GM12801 (cell line): ENCODE measurements around the gene ARL16.

Experiments
- TF ChIP-seq, protein P1 (sequence below): IDR thresholded peaks from one replicate; pipeline ENCODE4 v1.5.1; 2011; ENCODE audit warnings: control low read depth; ENCODE audit not compliant: insufficient read length; ENCODE audit errors: extremely low read depth

The ARL16 gene

DNA sequence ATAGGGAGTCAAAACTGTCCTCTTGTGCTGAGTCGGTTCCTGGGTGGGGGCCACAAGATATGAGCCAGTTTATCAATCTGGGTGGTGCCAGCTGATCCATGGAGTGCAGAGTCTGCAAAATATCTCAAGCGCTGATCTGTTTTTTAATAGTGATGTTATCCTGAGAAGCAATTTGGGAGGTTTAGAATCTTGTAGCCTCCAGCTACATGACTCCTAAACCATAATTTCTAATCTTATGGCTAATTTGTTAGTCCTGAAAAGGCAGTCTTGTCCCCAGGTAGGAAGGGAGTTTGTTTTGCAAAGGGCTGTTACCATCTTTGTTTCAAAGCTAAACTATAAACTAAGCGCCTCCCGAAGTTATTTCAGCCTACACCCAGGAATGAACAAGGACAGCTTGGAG is 44.9 kb downstream of the ARL16 start:
- TF ChIP-seq, protein P1, sequence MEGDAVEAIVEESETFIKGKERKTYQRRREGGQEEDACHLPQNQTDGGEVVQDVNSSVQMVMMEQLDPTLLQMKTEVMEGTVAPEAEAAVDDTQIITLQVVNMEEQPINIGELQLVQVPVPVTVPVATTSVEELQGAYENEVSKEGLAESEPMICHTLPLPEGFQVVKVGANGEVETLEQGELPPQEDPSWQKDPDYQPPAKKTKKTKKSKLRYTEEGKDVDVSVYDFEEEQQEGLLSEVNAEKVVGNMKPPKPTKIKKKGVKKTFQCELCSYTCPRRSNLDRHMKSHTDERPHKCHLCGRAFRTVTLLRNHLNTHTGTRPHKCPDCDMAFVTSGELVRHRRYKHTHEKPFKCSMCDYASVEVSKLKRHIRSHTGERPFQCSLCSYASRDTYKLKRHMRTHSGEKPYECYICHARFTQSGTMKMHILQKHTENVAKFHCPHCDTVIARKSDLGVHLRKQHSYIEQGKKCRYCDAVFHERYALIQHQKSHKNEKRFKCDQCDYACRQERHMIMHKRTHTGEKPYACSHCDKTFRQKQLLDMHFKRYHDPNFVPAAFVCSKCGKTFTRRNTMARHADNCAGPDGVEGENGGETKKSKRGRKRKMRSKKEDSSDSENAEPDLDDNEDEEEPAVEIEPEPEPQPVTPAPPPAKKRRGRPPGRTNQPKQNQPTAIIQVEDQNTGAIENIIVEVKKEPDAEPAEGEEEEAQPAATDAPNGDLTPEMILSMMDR: no peak

DNA sequence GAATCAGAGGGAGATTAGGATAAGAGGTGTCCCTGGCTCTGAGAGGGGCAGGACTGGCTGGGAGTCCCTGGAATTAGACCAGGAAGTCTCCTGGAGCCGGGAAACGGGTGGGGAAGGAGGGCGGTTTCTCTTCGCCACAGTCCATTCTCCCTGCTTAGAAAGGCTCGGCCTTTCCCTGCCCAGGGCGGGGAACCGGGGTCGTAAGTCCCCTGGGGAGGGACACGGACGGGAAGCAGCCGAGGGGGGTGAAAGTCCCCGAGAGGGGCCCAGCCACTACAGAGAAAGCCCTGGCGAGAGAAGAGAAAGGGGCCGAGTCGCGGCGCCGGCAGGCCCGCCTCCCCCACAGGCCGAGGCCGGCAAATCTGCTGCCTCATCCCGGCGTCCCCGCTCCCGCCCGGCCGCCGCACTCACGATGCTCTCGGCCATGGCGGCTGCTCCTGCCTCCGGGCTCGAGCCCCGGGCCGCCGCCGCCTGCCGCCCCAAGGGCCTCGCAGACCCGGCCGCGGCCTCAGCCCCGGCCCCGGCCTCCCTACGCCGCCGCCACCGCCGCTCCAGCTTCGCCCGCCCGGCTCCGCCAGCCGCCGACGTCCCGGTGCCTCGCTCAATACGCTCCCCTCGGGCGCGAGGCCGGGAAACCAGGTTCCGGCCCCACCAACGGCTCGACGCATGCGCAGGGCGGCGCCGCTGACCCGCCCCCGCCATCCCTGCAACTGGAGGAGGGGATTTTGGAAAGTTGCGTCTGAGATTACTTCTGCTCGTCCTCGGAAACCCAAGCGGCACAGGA is 46.9 kb downstream of the ARL16 start, which contains the start of the genes NPLOC4 and TSPAN10:
Gene NPLOC4 (minus strand): TSS at position 608 of the 784 bp plus-strand sequence. CDS start 182 bp downstream, at position 426.
Gene TSPAN10 (plus strand): TSS at position 692 of the 784 bp plus-strand sequence. CDS start 5,217 bp downstream, outside the sequence.
- TF ChIP-seq, protein P1: no peak

DNA sequence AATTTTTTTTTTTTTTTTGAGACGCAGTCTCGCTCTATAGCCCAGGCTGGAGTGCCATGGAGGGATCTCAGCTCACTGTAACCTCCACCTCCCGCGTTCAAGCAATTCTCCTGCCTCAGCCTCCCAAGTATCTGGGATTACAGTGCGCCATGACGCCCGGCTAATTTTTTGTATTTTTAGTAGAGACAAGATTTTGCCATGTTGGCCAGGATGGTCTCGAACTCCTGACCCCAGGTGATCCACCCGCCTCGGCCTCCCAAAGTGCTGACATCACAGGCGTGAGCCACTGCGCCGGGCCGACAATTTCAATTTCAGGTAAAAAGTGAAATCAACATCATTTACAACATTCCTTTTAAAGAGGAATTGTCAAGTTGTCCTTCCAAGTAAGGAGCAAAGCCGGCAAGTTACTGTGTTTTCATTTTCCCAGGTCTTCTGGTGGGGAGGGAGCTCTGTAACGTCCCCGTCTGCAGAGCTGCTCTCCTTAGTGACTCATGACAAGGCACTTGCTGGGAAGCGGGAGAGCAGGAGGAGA is 47.6 kb downstream of the ARL16 start:
- TF ChIP-seq, protein P1: no peak

DNA sequence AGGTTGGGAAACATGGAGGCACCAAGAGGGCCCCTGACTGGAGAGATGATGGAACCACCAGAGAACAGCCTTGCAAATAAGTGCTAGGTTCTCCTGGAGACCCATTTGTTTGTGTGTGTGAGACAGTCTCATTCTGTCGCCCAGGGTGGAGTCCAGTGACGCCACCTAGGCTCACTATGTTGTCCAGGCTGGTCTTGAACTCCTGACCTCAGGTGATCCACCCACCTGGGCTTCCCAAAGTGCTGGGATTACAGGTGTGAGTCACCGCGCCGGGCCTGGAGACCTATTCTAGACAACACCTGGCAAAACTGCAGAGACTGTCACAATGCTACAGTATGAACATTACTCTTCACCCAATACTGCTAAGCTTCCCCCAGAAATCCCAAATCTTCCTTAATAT is 48.2 kb downstream of the ARL16 start:
- TF ChIP-seq, protein P1: no peak

DNA sequence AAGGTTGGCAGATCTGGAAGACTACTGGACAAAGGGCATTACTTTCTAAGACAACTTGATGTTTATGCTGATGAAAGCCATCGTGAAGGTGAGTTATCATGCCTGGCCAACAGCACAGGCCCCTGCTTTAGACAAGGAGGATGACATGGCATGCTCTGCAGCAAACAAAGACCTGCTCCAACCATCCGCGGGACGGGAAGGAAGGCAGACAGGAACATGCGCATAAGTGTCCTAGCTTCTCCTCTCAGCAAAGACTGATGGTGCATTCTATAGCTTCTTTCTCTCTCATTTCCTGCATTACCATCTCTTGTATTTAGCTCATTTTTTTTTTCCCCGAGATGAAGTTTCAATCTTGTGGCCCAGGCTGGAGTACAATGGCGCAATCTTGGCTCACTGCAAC is 52.1 kb downstream of the ARL16 start:
- TF ChIP-seq, protein P1: no peak
